Upper lobe of right lung (tissue), 1 donor: ENCODE data around the gene HTRA1. TPM values are rescaled to one million over a fixed set of nuclear protein-coding genes. Genes with fewer than 3 reads are reported as not detected.

ENCODE experiments used
- ATAC-seq: fragments of 200-7000 bp; cut with Tn5 transposase; one replicate; pipeline ENCODE4 v1.9.1; 2020; ENCODE audit warnings: mild to moderate bottlenecking, moderate library complexity
- DNase-seq: peaks from one replicate; pipeline ENCODE4 v3.0.0-alpha.2; 2020
- H3K27ac ChIP-seq: fragments of 200-600 bp; one replicate; pipeline ENCODE4 v1.8.0; 2022
- H3K27me3 ChIP-seq: fragments of 200-600 bp; one replicate; pipeline ENCODE4 v1.8.0; 2022; ENCODE audit warnings: mild to moderate bottlenecking
- H3K36me3 ChIP-seq: fragments of 200-600 bp; one replicate; pipeline ENCODE4 v1.8.0; 2022
- H3K4me1 ChIP-seq: fragments of 200-600 bp; one replicate; pipeline ENCODE4 v1.8.0; 2022
- H3K4me3 ChIP-seq: fragments of 200-600 bp; one replicate; pipeline ENCODE4 v1.8.0; 2022; ENCODE audit warnings: mild to moderate bottlenecking
- H3K9me3 ChIP-seq: fragments of 200-600 bp; one replicate; pipeline ENCODE4 v1.8.0; 2022
- CTCF ChIP-seq: fragments of 200-600 bp; IDR thresholded peaks from one replicate; pipeline ENCODE4 v1.8.0; 2022; ENCODE audit warnings: antibody characterized with exemption
- intact Hi-C: fragments of 100-400 bp; cut with DNase I; formaldehyde crosslinking; loops from one replicate; pipeline ENCODE4 v1.11.0; 2022
- total RNA-seq: library from RNA; stranded (reverse); fragmentation: NEBNext Ultra II Directional; extraction: Animal tissue kit (Norgen Biotek cat#: 25700); gene quantifications from one replicate; pipeline ENCODE4 v1.2.1, GENCODE V29; 2021
- donor health status: DM: no; HTN: yes; CAD: no; lungs with severe emphysema.

Gene HTRA1
- total RNA-seq, 1 donor from 2014 or later, result 83.8 TPM

GRCh38 chr10:122454603-122455080 is 6.7 kb upstream of the HTRA1 start, which contains the start of gene ARMS2:
Gene ARMS2 (plus strand): TSS chr10:122454653. CDS start chr10:122454728, 75 bp downstream.
- no peaks in the 10 kb centered on the region for H3K4me1 ChIP-seq
- no peak for TF ChIP-seq CTCF
- no peaks in the 10 kb centered on the region for H3K36me3 ChIP-seq
- H3K27ac ChIP-seq, result no peak within 1 kb of the TSS
- no peaks in the 10 kb centered on the region for H3K27me3 ChIP-seq
- ATAC-seq (no peak), DNase-seq (no peak)
- intact Hi-C loops, result no loop called here
- H3K9me3 ChIP-seq, result no peaks in the 10 kb centered on the region
- H3K4me3 ChIP-seq, result no peak within 1 kb of the TSS

- Histone ChIP-seq H3K36me3 (no peaks in the 10 kb centered on the region), H3K4me3 (no peak overlapping the region), H3K9me3 (no peaks in the 10 kb centered on the region), H3K4me1 (peaks cover 3% of the 10 kb centered on the region), H3K27me3 (no peaks in the 10 kb centered on the region), H3K27ac (no peak overlapping the region)
- TF ChIP-seq CTCF, result no peak
- intact Hi-C loops, result no loop called here
- DNase-seq, result no peak
- ATAC-seq, result no peak
Measured at GRCh38 chr10:122455376-122456079, 5.8 kb upstream of the HTRA1 start.

- no peak for DNase-seq
- intact Hi-C loops, result no loop called here
- Histone ChIP-seq H3K4me1 (peaks cover 7% of the 10 kb centered on the region), H3K4me3 (no peak overlapping the region), H3K27me3 (no peaks in the 10 kb centered on the region), H3K9me3 (no peaks in the 10 kb centered on the region), H3K27ac (no peak overlapping the region), H3K36me3 (no peaks in the 10 kb centered on the region)
- TF ChIP-seq CTCF, result no peak
- ATAC-seq, result no peak
Measured at GRCh38 chr10:122457934-122458333, 3.4 kb upstream of the HTRA1 start.

- no peaks in the 10 kb centered on the region for H3K27me3 ChIP-seq
- no peak for DNase-seq
- H3K36me3 ChIP-seq, result no peaks in the 10 kb centered on the region
- no peaks in the 10 kb centered on the region for H3K9me3 ChIP-seq
- peaks cover 10% of the 10 kb centered on the region for H3K4me1 ChIP-seq
- no peak for TF ChIP-seq CTCF
- no peak overlapping the region for H3K27ac ChIP-seq
- intact Hi-C loops, result no loop called here
- no peak overlapping the region for H3K4me3 ChIP-seq
- no peak for ATAC-seq
Measured at GRCh38 chr10:122458693-122459092, 2.7 kb upstream of the HTRA1 start.

- H3K27me3 ChIP-seq, result no peaks in the 10 kb centered on the region
- intact Hi-C loops, result no loop called here
- peaks cover 14% of the 10 kb centered on the region for H3K4me1 ChIP-seq
- TF ChIP-seq CTCF, result no peak
- ATAC-seq (no peak), DNase-seq (no peak)
- no peak overlapping the region for H3K27ac ChIP-seq
- no peaks in the 10 kb centered on the region for H3K9me3 ChIP-seq
- H3K4me3 ChIP-seq, result no peak overlapping the region
- no peaks in the 10 kb centered on the region for H3K36me3 ChIP-seq
Measured at GRCh38 chr10:122459561-122460273, 1.6 kb upstream of the HTRA1 start.
